Astrocyte (in vitro differentiated cells and primary cell): ENCODE measurements around the gene RAB5IF. TPM values are rescaled to one million over a fixed set of nuclear protein-coding genes. Genes with fewer than 3 reads are reported as not detected.
A peak's percentile ranks its signal among the peaks of the same experiment; 100 is the strongest.

ENCODE experiments used
- DNase-seq: peaks from one replicate; pipeline ENCODE4 v3.0.0-alpha.2; 2010; ENCODE audit warnings: low read depth
- FAIRE-seq: peaks from 2 replicates; lab custom pipeline; 2011; peaks lifted over from hg19 to GRCh38; lab: Jason Lieb, UNC
- H2AFZ ChIP-seq: 2 replicates; pipeline ENCODE4 v1.6.0; 2012; ENCODE audit warnings: low read depth, low read length, inconsistent platforms
- H3K27ac ChIP-seq: 2 replicates; pipeline ENCODE4 v1.5.1; 2011; ENCODE audit warnings: low read depth, low read length, inconsistent platforms
- H3K27me3 ChIP-seq: 2 replicates; pipeline ENCODE4 v1.6.0; 2011; ENCODE audit warnings: low read length, inconsistent platforms; ENCODE audit not compliant: insufficient read depth
- H3K36me3 ChIP-seq: 2 replicates; pipeline ENCODE4 v1.5.1; 2011; ENCODE audit warnings: low read length, inconsistent platforms; ENCODE audit not compliant: insufficient read depth
- H3K4me1 ChIP-seq: 2 replicates; pipeline ENCODE4 v1.5.1; 2011; ENCODE audit warnings: low read length, inconsistent platforms; ENCODE audit not compliant: insufficient read depth
- H3K4me2 ChIP-seq: 2 replicates; pipeline ENCODE4 v1.6.0; 2012; ENCODE audit warnings: low read length, inconsistent platforms
- H3K4me3 ChIP-seq: 2 replicates; pipeline ENCODE4 v1.5.1; 2011; ENCODE audit warnings: low read depth, mild to moderate bottlenecking, low read length, inconsistent platforms; ENCODE audit not compliant: insufficient read depth
- H3K79me2 ChIP-seq: 2 replicates; pipeline ENCODE4 v1.6.0; 2012; ENCODE audit warnings: mild to moderate bottlenecking, low read length, inconsistent platforms; ENCODE audit not compliant: insufficient read depth
- H3K9ac ChIP-seq: 2 replicates; pipeline ENCODE4 v1.6.0; 2012; ENCODE audit warnings: mild to moderate bottlenecking, low read length, inconsistent platforms
- H3K9me3 ChIP-seq: 2 replicates; pipeline ENCODE4 v1.5.1; 2012; ENCODE audit warnings: low read depth, mild to moderate bottlenecking, low read length, inconsistent platforms; ENCODE audit not compliant: insufficient read depth
- H4K20me1 ChIP-seq: 2 replicates; pipeline ENCODE4 v1.6.0; 2012; ENCODE audit warnings: low read length, inconsistent platforms; ENCODE audit not compliant: insufficient read depth
- H3K27ac Mint-ChIP-seq: one replicate; pipeline ENCODE4 v1.8.0; 2021; ENCODE audit warnings: mild to moderate bottlenecking, mixed read lengths; ENCODE audit not compliant: unreplicated experiment
- H3K27me3 Mint-ChIP-seq: one replicate; pipeline ENCODE4 v1.8.0; 2021; ENCODE audit warnings: low read depth, mixed read lengths; ENCODE audit not compliant: unreplicated experiment
- H3K36me3 Mint-ChIP-seq: one replicate; pipeline ENCODE4 v1.8.0; 2021; ENCODE audit warnings: low read depth, mixed read lengths; ENCODE audit not compliant: unreplicated experiment
- H3K4me1 Mint-ChIP-seq: one replicate; pipeline ENCODE4 v1.8.0; 2021; ENCODE audit warnings: low read depth, mixed read lengths; ENCODE audit not compliant: unreplicated experiment
- H3K4me3 Mint-ChIP-seq: one replicate; pipeline ENCODE4 v1.8.0; 2021; ENCODE audit warnings: mild to moderate bottlenecking, moderate library complexity, mixed read lengths; ENCODE audit not compliant: unreplicated experiment
- H3K9me3 Mint-ChIP-seq: one replicate; pipeline ENCODE4 v1.8.0; 2021; ENCODE audit warnings: mild to moderate bottlenecking, mixed read lengths; ENCODE audit not compliant: unreplicated experiment
- CTCF ChIP-seq: IDR thresholded peaks from 2 replicates; pipeline ENCODE4 v1.5.1; 2011; ENCODE audit warnings: low read depth, mild to moderate bottlenecking, inconsistent platforms, low read length, moderate library complexity; ENCODE audit not compliant: insufficient read depth
- EZH2 ChIP-seq: IDR thresholded peaks from 2 replicates; pipeline ENCODE4 v1.6.1; 2012; ENCODE audit warnings: mild to moderate bottlenecking, low read length, inconsistent platforms; ENCODE audit not compliant: insufficient read depth
- total RNA-seq: library from RNA; stranded (reverse); gene quantifications from 2 replicates; pipeline ENCODE4 v1.2.1, GENCODE V29; 2021

Gene RAB5IF
- total RNA-seq, 1 donor from 2014 or later, result 117 TPM

- H3K27me3 ChIP-seq, result no peaks in the 10 kb centered on the region
- H3K36me3 Mint-ChIP-seq, result peaks cover 12% of the 10 kb centered on the region
- TF ChIP-seq CTCF, result no peak
- no peak for TF ChIP-seq EZH2
- DNase-seq (no peak), FAIRE-seq (no peak)
- H3K4me1 Mint-ChIP-seq, result no peaks in the 10 kb centered on the region
- H3K4me1 ChIP-seq, result peaks cover 7% of the 10 kb centered on the region
- H3K27me3 Mint-ChIP-seq, result no peaks in the 10 kb centered on the region
- H4K20me1 ChIP-seq, result peaks cover 7% of the 10 kb centered on the region
- H3K4me3 ChIP-seq, result no peak overlapping the region
- H3K79me2 ChIP-seq, result no peaks in the 10 kb centered on the region
- peaks cover 8% of the 10 kb centered on the region for H3K9me3 ChIP-seq
- H2AFZ ChIP-seq, result no peak overlapping the region
- H3K4me2 ChIP-seq, result no peak overlapping the region
- no peak overlapping the region for H3K9ac ChIP-seq
- no peak overlapping the region for H3K4me3 Mint-ChIP-seq
- no peak overlapping the region for H3K27ac ChIP-seq
- H3K9me3 Mint-ChIP-seq, result no peaks in the 10 kb centered on the region
- H3K27ac Mint-ChIP-seq, result no peak overlapping the region
- peaks cover 7% of the 10 kb centered on the region for H3K36me3 ChIP-seq
These were observed 18.1 kb upstream of the RAB5IF start for GRCh38 chr20:36587388-36588070.

GRCh38 chr20:36591281-36591680 lies 14.3 kb upstream of the RAB5IF start:
- no peak overlapping the region for H3K9ac ChIP-seq
- Mint-ChIP-seq H3K9me3 (no peaks in the 10 kb centered on the region), H3K27me3 (no peaks in the 10 kb centered on the region), H3K27ac (no peak overlapping the region), H3K4me1 (no peaks in the 10 kb centered on the region), H3K4me3 (no peak overlapping the region), H3K36me3 (peaks cover 14% of the 10 kb centered on the region)
- no peaks in the 10 kb centered on the region for H3K79me2 ChIP-seq
- no peak overlapping the region for H3K27ac ChIP-seq
- no peak overlapping the region for H3K4me2 ChIP-seq
- TF ChIP-seq EZH2 (no peak), CTCF (no peak)
- H3K4me3 ChIP-seq, result no peak overlapping the region
- peaks cover 3% of the 10 kb centered on the region for H4K20me1 ChIP-seq
- H3K9me3 ChIP-seq, result peaks cover 8% of the 10 kb centered on the region
- DNase-seq (no peak), FAIRE-seq (no peak)
- no peaks in the 10 kb centered on the region for H3K27me3 ChIP-seq
- no peak overlapping the region for H2AFZ ChIP-seq
- H3K36me3 ChIP-seq, result peaks cover 3% of the 10 kb centered on the region
- peaks cover 7% of the 10 kb centered on the region for H3K4me1 ChIP-seq

- H3K27me3 ChIP-seq, result no peaks in the 10 kb centered on the region
- peaks cover 9% of the 10 kb centered on the region for H3K36me3 Mint-ChIP-seq
- H3K4me2 ChIP-seq, result no peak overlapping the region
- H2AFZ ChIP-seq, result no peak overlapping the region
- H3K27ac ChIP-seq, result no peak overlapping the region
- H3K4me1 ChIP-seq, result peaks cover 7% of the 10 kb centered on the region
- no peaks in the 10 kb centered on the region for H3K4me1 Mint-ChIP-seq
- H3K27me3 Mint-ChIP-seq, result no peaks in the 10 kb centered on the region
- no peak overlapping the region for H3K9ac ChIP-seq
- no peak for FAIRE-seq
- H3K9me3 ChIP-seq, result peaks cover 8% of the 10 kb centered on the region
- peaks cover 3% of the 10 kb centered on the region for H3K36me3 ChIP-seq
- H3K4me3 ChIP-seq, result no peak overlapping the region
- no peaks in the 10 kb centered on the region for H3K79me2 ChIP-seq
- no peak for TF ChIP-seq EZH2
- peak; percentile 14 for TF ChIP-seq CTCF
- H3K4me3 Mint-ChIP-seq, result no peak overlapping the region
- no peaks in the 10 kb centered on the region for H3K9me3 Mint-ChIP-seq
- DNase-seq, result no peak
- H3K27ac Mint-ChIP-seq, result no peak overlapping the region
- H4K20me1 ChIP-seq, result no peaks in the 10 kb centered on the region
These were observed 13.5 kb upstream of the RAB5IF start for GRCh38 chr20:36591854-36592641.
